ENCODE results near the gene ABCA5. TPM values are rescaled to one million over a fixed set of nuclear protein-coding genes. Genes with fewer than 3 reads are reported as not detected.

Gene ABCA5
- total and polyA plus RNA-seq, 4 donors = 18.7 to 84.4 (median 48.8) TPM

GRCh38 chr17:69275751-69276150 is 51.2 kb downstream of the ABCA5 start:
- no peaks in the 10 kb centered on the region for H3K9me3 ChIP-seq (ENCODE audit: control insufficient read depth in 4 of 4, low read length in 3 of 4)
- TF ChIP-seq RXRA (IDR thresholded peaks at IDR 0.05) (no peak), FOXA1 (IDR thresholded peaks at IDR 0.05) (no peak), SP1 (IDR thresholded peaks at IDR 0.05) (no peak), GABPA (IDR thresholded peaks at IDR 0.05 in 1 of 2, conservative IDR thresholded peaks at IDR 0.05 in 1 of 2) (no peak), NR2F2 (IDR thresholded peaks at IDR 0.05) (no peak), HNF4G (IDR thresholded peaks at IDR 0.05) (no peak), EGR1 (IDR thresholded peaks at IDR 0.05; ENCODE audit: low read depth in 2 of 2) (no peak), TAF1 (conservative IDR thresholded peaks at IDR 0.05) (no peak), YY1 (IDR thresholded peaks at IDR 0.05) (no peak), FOXA2 (IDR thresholded peaks at IDR 0.05) (no peak), HNF4A (conservative IDR thresholded peaks at IDR 0.05) (no peak), JUND (IDR thresholded peaks at IDR 0.05) (no peak), REST (IDR thresholded peaks at IDR 0.05) (no peak)
- TF ChIP-seq, protein P1, sequence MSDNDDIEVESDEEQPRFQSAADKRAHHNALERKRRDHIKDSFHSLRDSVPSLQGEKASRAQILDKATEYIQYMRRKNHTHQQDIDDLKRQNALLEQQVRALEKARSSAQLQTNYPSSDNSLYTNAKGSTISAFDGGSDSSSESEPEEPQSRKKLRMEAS (IDR thresholded peaks at IDR 0.05) = no peak
- H3K9ac ChIP-seq (ENCODE audit: low read depth in 1 of 2, low read length in 2 of 2) = no peak overlapping the region
- H3K27ac ChIP-seq (ENCODE audit: low read depth in 1 of 2, low read length in 2 of 2) = no peak overlapping the region
- no peak for DNase-seq (ENCODE audit: low spot score)
- peaks cover 0 to 4% (median 0%) of the 10 kb centered on the region in 4 donors for H3K36me3 ChIP-seq (ENCODE audit: control insufficient read depth in 4 of 4, insufficient read depth in 3 of 4, low read depth in 1 of 4, low read length in 3 of 4)
- H3K4me1 ChIP-seq (ENCODE audit: control insufficient read depth in 4 of 4, insufficient read depth in 4 of 4, low read length in 3 of 4) = peaks cover 0 to 2% (median 0%) of the 10 kb centered on the region in 4 donors
- no peaks in the 10 kb centered on the region for H3K27me3 ChIP-seq (ENCODE audit: control insufficient read depth in 4 of 4, insufficient read depth in 4 of 4, low read length in 3 of 4)
- 97% methylated on average over 4 of the region's 4 CpGs for WGBS
- H3K4me3 ChIP-seq (ENCODE audit: low read depth in 1 of 3, low read length in 3 of 3) = no peak overlapping the region

DNA sequence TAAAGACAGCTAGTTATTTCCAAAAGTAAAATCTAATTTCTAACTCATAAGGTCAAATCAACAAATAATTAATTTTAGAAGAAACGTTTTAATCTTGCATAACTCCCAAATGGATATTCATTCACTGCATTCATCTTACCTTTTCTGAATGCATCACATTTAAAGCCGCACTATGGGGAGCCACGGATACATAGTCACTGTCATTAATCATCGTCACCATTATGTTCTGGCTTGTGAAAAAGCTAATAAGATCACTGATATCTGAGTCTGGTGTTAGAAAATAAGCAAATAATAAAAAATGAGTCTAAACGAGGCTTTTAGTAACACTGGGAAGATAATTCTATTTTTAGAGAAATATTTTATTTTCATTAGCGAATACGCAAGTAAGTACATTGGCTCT is 55.9 kb downstream of the ABCA5 start:
- H3K9me3 ChIP-seq (ENCODE audit: control insufficient read depth in 4 of 4, low read length in 3 of 4) = no peaks in the 10 kb centered on the region
- no peak for TF ChIP-seq EGR1 (IDR thresholded peaks at IDR 0.05; ENCODE audit: low read depth in 2 of 2)
- no peak for TF ChIP-seq CTCF (IDR thresholded peaks at IDR 0.05; ENCODE audit: low read depth, low read length, missing input control)
- TF ChIP-seq, protein P2, sequence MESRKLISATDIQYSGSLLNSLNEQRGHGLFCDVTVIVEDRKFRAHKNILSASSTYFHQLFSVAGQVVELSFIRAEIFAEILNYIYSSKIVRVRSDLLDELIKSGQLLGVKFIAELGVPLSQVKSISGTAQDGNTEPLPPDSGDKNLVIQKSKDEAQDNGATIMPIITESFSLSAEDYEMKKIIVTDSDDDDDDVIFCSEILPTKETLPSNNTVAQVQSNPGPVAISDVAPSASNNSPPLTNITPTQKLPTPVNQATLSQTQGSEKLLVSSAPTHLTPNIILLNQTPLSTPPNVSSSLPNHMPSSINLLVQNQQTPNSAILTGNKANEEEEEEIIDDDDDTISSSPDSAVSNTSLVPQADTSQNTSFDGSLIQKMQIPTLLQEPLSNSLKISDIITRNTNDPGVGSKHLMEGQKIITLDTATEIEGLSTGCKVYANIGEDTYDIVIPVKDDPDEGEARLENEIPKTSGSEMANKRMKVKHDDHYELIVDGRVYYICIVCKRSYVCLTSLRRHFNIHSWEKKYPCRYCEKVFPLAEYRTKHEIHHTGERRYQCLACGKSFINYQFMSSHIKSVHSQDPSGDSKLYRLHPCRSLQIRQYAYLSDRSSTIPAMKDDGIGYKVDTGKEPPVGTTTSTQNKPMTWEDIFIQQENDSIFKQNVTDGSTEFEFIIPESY (IDR thresholded peaks at IDR 0.05) = no peak
- no peak for TF ChIP-seq HNF4G (IDR thresholded peaks at IDR 0.05)
- no peak for TF ChIP-seq TAF1 (conservative IDR thresholded peaks at IDR 0.05)
- TF ChIP-seq RAD21 (IDR thresholded peaks at IDR 0.05) = no peak
- TF ChIP-seq GABPA (IDR thresholded peaks at IDR 0.05 in 1 of 2, conservative IDR thresholded peaks at IDR 0.05 in 1 of 2) = no peak
- no peak for TF ChIP-seq YY1 (IDR thresholded peaks at IDR 0.05)
- no peak for TF ChIP-seq NR2F2 (IDR thresholded peaks at IDR 0.05)
- TF ChIP-seq JUND (IDR thresholded peaks at IDR 0.05) = no peak
- 80% methylated on average over 7 of the region's 7 CpGs for WGBS
- DNase-seq (ENCODE audit: low spot score) = no peak
- H3K4me1 ChIP-seq (ENCODE audit: control insufficient read depth in 4 of 4, insufficient read depth in 4 of 4, low read length in 3 of 4) = peaks cover 0 to 16% (median 7%) of the 10 kb centered on the region in 4 donors
- no peak overlapping the region for H3K27ac ChIP-seq (ENCODE audit: low read depth in 1 of 2, low read length in 2 of 2)
- H3K36me3 ChIP-seq (ENCODE audit: control insufficient read depth in 4 of 4, insufficient read depth in 3 of 4, low read depth in 1 of 4, low read length in 3 of 4) = no peaks in the 10 kb centered on the region
- no peak overlapping the region for H3K9ac ChIP-seq (ENCODE audit: low read depth in 1 of 2, low read length in 2 of 2)
- no peaks in the 10 kb centered on the region for H3K27me3 ChIP-seq (ENCODE audit: control insufficient read depth in 4 of 4, insufficient read depth in 4 of 4, low read length in 3 of 4)
- no peak overlapping the region for H3K4me3 ChIP-seq (ENCODE audit: low read depth in 1 of 3, low read length in 3 of 3)

Measured in liver (tissue), 9 donors.